ENCODE measurements around the gene PHAF1. TPM values are rescaled to one million over a fixed set of nuclear protein-coding genes. Genes with fewer than 3 reads are reported as not detected.
A peak's percentile ranks its signal among the peaks of the same experiment; 100 is the strongest.

The PHAF1 gene
- total RNA-seq, 1 experiment from 2014 or later = 19.2 TPM

- Histone ChIP-seq H3K9me2 (ENCODE audit: insufficient read depth) (no peaks in the 10 kb centered on the region), H3K4me3 (replicated peaks in 1 of 2; ENCODE audit: low read depth in 1 of 2, low read length in 2 of 2) (no peak overlapping the region), H3K4me2 (ENCODE audit: low read length) (peak overlapping the region; percentile 6), H3K36me3 (ENCODE audit: control insufficient read depth in 1 of 2, insufficient read depth in 2 of 2, low read length in 2 of 2) (peaks cover 0 to 2% of the 10 kb centered on the region in 2 experiments; a peak in 2 of 4 replicates), H3K79me2 (ENCODE audit: insufficient read depth, low read length) (peaks cover 76% of the 10 kb centered on the region), H3K9me3 (ENCODE audit: control insufficient read depth in 1 of 2, insufficient read depth in 1 of 2, low read depth in 1 of 2, low read length in 2 of 2) (no peaks in the 10 kb centered on the region), H2AFZ (ENCODE audit: low read depth, low read length, poor library complexity, severe bottlenecking) (no peak overlapping the region), H3K4me1 (ENCODE audit: control insufficient read depth in 1 of 2, insufficient read depth in 2 of 2, low read length in 2 of 2) (peaks cover 32 to 66% of the 10 kb centered on the region in 2 experiments), H4K20me1 (ENCODE audit: insufficient read depth) (no peaks in the 10 kb centered on the region), H3K27me3 (ENCODE audit: insufficient read depth, low read length) (no peaks in the 10 kb centered on the region), H3K9ac (ENCODE audit: low read length) (no peak overlapping the region), H3K27ac (ENCODE audit: low read depth, low read length) (no peak overlapping the region)
- intact Hi-C loops (cut with micrococcal nuclease) = no loop called here
- ChIA-PET RAD21 (ENCODE audit: low non-redundant PET in 1 of 2, low total read pairs in 2 of 2, uncharacterized antibody in 2 of 2, unreplicated experiment in 2 of 2) (no interaction called here), CTCF (interaction anchor here (1.8 kb wide), 1 partner anchor 9 kb away, joined by 8 read pairs; no protein-coding TSS in a partner anchor), POLR2A (no interaction called here)
- no peak for DNase-seq (ENCODE audit: low read depth, low spot score)
- TF ChIP-seq CEBPB (IDR thresholded peaks at IDR 0.05; ENCODE audit: low read depth) (no peak), CBX3 (IDR thresholded peaks at IDR 0.05; ENCODE audit: low read depth) (no peak), YY1 (IDR thresholded peaks at IDR 0.05; ENCODE audit: extremely low read depth, insufficient replicate concordance, low read depth, low read length) (no peak), POLR2A (IDR thresholded peaks at IDR 0.05; ENCODE audit: borderline replicate concordance, extremely low read depth, insufficient read depth, insufficient read length) (no peak), MAX (IDR thresholded peaks at IDR 0.05) (no peak), FOSL1 (IDR thresholded peaks at IDR 0.05; ENCODE audit: low read depth) (no peak), ZFX (IDR thresholded peaks at IDR 0.05) (no peak), ATF3 (IDR thresholded peaks at IDR 0.05) (no peak), SP1 (IDR thresholded peaks at IDR 0.05; ENCODE audit: low read depth) (no peak), ZBTB33 (IDR thresholded peaks at IDR 0.05; ENCODE audit: extremely low read depth, insufficient replicate concordance, low read length) (no peak), POLR2AphosphoS5 (IDR thresholded peaks at IDR 0.05; ENCODE audit: low read depth, low read length) (no peak), EGR1 (IDR thresholded peaks at IDR 0.05; ENCODE audit: low read depth) (no peak), EZH2phosphoT487 (IDR thresholded peaks at IDR 0.05; ENCODE audit: borderline replicate concordance) (no peak), CTCF (IDR thresholded peaks at IDR 0.05 in 2 of 3, conservative IDR thresholded peaks at IDR 0.05 in 1 of 3; ENCODE audit: borderline replicate concordance in 1 of 3, insufficient read depth in 1 of 3, low read depth in 2 of 3, low read length in 2 of 3) (no peak; a peak in 1 of 6 replicates), TCF7L2 (IDR thresholded peaks at IDR 0.05; ENCODE audit: borderline replicate concordance, extremely low read depth, insufficient read depth, insufficient read length) (no peak), ELF1 (IDR thresholded peaks at IDR 0.05; ENCODE audit: borderline replicate concordance, low read depth) (no peak), JUND (IDR thresholded peaks at IDR 0.05) (no peak), ZNF274 (IDR thresholded peaks at IDR 0.05; ENCODE audit: low read depth, low read length) (no peak)
- no TSS peak for BruUV-seq (replicated peaks)
- ATAC-seq = no peak
Measured at GRCh38 chr16:67112591-67113399, 3.1 kb downstream of the PHAF1 start.
